ENCODE data around the gene NUMB.

Gene NUMB

GRCh38 chr14:73227812-73228781 is 230.2 kb downstream of the NUMB start:
- FAIRE-seq: no peak

GRCh38 chr14:73225496-73225895 is 232.8 kb downstream of the NUMB start:
- no peak for FAIRE-seq
